GM12801 (cell line): ENCODE measurements around the gene MMP25.

ENCODE experiments used
- CTCF ChIP-seq: IDR thresholded peaks from one replicate; pipeline ENCODE4 v1.5.1; 2011; ENCODE audit warnings: control low read depth; ENCODE audit not compliant: insufficient read length; ENCODE audit errors: extremely low read depth

The MMP25 gene

DNA sequence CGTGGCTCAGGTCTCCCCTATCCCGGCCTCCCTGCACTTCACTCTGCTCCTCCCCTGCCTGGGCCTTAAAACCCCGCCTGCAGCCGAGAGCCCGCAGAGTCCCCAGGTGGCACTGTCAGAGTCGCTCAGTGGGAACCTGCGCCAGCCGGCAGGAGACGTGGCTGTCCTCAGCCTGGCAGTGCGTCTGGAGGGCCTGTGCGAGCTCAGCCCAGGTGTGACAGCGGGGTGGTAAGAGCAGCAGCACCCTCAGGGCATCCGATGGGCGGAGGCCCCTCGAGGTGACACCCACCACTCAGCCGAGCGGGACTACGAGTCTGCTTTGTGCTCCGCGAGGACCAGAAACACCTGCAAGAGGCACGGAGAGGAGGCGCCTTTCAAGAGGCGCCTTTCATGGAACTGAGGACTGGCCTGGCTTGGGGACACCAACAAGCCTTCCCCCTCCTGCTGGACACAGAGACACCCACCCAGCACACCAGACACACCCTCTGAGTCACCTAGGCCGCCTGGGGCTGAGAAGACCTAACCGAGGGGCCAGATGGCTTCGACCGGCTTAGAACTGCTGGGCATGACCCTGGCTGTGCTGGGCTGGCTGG, 33.4 kb upstream of the MMP25 start, which contains the start of gene CLDN9:
Gene CLDN9 (plus strand): TSS at position 96 of the 593 bp plus-strand sequence. CDS start 440 bp downstream, at position 536.
- no peak for TF ChIP-seq CTCF

DNA sequence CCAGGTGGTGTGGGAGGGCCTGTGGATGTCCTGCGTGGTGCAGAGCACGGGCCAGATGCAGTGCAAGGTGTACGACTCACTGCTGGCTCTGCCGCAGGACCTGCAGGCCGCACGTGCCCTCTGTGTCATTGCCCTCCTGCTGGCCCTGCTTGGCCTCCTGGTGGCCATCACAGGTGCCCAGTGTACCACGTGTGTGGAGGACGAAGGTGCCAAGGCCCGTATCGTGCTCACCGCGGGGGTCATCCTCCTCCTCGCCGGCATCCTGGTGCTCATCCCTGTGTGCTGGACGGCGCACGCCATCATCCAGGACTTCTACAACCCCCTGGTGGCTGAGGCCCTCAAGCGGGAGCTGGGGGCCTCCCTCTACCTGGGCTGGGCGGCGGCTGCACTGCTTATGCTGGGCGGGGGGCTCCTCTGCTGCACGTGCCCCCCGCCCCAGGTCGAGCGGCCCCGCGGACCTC, 32.8 kb upstream of the MMP25 start:
- no peak for TF ChIP-seq CTCF

GRCh38 chr16:3013998-3014690, 32.2 kb upstream of the MMP25 start:
- TF ChIP-seq CTCF = no peak

- TF ChIP-seq CTCF = no peak
Observed at GRCh38 chr16:3014971-3015370, 31.4 kb upstream of the MMP25 start.

DNA sequence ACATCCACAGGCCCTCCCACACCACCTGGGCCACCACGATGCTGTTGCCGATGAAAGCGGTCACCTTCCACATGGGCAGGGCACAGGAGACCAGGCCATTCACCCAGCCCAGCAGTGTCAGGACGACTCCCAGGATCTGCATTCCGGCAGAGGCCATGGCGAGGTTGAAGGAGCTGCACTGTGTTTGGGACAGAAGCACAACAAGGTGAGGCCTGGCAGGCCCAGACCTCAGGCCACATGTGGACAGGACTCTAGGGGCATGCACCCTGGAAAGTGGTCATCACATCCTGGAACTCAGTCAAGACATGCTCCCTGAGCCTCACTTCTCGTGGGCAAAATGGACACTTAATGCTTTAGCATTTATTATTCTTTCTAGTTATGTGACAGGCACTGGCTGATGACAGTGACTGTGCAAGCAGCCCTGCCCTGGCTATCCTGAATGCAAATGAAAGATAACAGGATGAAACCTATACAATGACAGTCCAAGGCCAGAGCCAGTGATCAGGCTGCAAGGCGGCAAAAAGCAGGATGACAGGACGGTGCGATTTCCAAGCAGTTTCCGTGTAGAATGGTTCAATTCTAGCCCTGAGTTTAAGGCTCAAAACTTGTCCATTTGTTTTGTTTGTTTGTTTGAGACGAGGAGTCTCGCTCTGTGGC, 30.4 kb upstream of the MMP25 start:
- no peak for TF ChIP-seq CTCF

DNA sequence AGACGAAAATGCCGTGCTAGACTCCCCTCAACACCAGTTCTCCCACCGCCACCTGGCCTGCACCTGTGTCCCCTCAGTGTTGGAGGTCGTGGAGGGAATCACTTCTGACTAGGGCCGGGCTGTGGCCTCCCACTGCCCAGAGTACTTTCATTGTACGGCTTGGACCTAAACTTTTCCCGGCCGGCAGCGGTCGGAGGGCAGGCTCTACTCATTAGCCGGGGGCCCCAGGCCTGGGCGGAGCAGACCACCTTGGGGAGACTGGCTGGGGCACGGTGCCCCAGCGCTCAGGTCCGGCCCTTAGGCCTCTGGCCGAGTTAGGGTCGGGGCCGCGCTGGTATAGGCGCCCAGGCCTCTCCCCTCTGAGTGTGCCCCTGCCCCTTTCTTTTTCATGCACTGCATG, 29.0 kb upstream of the MMP25 start:
- TF ChIP-seq CTCF = no peak

- no peak for TF ChIP-seq CTCF
Observed at GRCh38 chr16:3017794-3018506, 28.4 kb upstream of the MMP25 start, which contains the start of gene CLDN6. TSS of gene CLDN6 (minus strand) at chr16:3018183. CDS start at chr16:3016021, 2,162 bp downstream.
